ENCODE measurements around the gene ATP1B3. TPM values are rescaled to one million over a fixed set of nuclear protein-coding genes. Genes with fewer than 3 reads are reported as not detected.

The ATP1B3 gene
- total and polyA plus RNA-seq, 10 of the 15 experiments (the other 5 are each of a cell fraction or from before 2014, with no cell fraction given) = 41.4 to 200 (median 94.0) TPM

DNA sequence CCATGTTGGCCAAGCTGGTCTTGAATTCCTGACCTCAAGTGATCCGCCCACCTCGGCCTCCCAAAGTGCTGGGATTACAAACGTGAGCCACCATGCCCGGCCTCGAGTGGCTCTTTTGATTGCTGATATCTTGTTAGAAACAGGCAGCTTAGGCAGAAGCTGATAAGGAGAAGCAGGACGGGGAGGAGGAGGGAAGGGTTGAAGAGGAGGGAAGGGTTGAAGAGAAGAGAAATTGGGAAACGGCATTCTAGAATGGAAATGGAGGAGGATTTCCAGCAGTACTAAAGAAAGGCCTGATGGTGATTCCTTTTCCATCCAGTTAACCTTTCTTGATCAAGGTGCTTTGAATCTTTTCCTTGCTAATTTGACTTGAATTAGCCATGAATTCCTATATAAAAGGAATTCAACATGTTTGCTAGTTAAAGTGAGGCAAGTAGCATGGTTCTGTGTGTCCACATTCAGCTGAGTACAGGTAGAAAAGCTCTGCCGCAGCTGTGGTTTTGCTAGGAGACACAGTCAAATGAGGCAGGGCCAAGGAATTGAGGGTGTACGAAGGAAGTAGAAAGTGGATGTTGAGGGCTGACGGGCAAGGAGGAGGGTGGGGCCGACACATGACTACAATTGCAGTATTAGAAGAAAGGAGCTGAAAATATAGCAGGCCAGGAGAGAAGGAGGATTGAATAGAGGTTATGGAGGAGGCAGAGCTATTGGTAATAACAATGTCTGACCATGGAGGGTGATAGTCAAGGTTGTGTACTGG, 27.2 kb upstream of the ATP1B3 start (continued):
- TF ChIP-seq TBL1XR1 (IDR thresholded peaks at IDR 0.05; ENCODE audit: low read depth, low read length) (no peak), SIN3A (IDR thresholded peaks at IDR 0.05; ENCODE audit: low read depth, low read length) (no peak)
- TF ChIP-seq, protein P1, sequence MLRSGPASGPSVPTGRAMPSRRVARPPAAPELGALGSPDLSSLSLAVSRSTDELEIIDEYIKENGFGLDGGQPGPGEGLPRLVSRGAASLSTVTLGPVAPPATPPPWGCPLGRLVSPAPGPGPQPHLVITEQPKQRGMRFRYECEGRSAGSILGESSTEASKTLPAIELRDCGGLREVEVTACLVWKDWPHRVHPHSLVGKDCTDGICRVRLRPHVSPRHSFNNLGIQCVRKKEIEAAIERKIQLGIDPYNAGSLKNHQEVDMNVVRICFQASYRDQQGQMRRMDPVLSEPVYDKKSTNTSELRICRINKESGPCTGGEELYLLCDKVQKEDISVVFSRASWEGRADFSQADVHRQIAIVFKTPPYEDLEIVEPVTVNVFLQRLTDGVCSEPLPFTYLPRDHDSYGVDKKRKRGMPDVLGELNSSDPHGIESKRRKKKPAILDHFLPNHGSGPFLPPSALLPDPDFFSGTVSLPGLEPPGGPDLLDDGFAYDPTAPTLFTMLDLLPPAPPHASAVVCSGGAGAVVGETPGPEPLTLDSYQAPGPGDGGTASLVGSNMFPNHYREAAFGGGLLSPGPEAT (IDR thresholded peaks at IDR 0.05; ENCODE audit: low read depth) = no peak
- TF ChIP-seq, protein P2, sequence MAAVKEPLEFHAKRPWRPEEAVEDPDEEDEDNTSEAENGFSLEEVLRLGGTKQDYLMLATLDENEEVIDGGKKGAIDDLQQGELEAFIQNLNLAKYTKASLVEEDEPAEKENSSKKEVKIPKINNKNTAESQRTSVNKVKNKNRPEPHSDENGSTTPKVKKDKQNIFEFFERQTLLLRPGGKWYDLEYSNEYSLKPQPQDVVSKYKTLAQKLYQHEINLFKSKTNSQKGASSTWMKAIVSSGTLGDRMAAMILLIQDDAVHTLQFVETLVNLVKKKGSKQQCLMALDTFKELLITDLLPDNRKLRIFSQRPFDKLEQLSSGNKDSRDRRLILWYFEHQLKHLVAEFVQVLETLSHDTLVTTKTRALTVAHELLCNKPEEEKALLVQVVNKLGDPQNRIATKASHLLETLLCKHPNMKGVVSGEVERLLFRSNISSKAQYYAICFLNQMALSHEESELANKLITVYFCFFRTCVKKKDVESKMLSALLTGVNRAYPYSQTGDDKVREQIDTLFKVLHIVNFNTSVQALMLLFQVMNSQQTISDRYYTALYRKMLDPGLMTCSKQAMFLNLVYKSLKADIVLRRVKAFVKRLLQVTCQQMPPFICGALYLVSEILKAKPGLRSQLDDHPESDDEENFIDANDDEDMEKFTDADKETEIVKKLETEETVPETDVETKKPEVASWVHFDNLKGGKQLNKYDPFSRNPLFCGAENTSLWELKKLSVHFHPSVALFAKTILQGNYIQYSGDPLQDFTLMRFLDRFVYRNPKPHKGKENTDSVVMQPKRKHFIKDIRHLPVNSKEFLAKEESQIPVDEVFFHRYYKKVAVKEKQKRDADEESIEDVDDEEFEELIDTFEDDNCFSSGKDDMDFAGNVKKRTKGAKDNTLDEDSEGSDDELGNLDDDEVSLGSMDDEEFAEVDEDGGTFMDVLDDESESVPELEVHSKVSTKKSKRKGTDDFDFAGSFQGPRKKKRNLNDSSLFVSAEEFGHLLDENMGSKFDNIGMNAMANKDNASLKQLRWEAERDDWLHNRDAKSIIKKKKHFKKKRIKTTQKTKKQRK (IDR thresholded peaks at IDR 0.05; ENCODE audit: low read depth, low read length) = no peak

DNA sequence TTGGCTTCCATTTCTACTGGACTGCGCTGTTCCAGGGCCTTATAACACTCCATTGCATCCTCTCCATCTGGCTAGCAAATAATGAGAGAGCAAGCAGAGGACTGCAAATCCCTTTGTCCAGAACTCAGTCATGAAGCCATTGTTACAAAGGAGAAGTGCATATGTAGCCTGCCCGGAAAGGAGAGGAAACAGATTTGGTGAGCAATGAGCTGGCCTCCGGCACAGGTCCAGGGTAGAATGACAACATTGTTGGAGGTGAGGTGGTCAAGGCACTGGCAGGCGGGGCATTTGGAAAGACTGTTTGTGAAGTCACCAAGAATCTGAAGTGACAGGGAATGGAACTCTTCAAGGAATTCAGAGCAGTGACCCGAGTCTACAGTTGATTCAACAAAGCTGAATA, 25.0 kb upstream of the ATP1B3 start:
- no peak for TF ChIP-seq NR2F1 (conservative IDR thresholded peaks at IDR 0.05)
- no peak for ATAC-seq
- H3K4me3 ChIP-seq = no peak overlapping the region
- H3K4me1 ChIP-seq (ENCODE audit: control insufficient read depth, insufficient read depth, low read length) = no peaks in the 10 kb centered on the region
- no TSS peak for BruUV-seq (replicated peaks)
- no peaks in the 10 kb centered on the region for H3K79me2 ChIP-seq (ENCODE audit: control insufficient read depth, insufficient read depth, low read length)
- H3K4me2 ChIP-seq (ENCODE audit: control insufficient read depth, insufficient read depth) = no peak overlapping the region
- ChIA-PET SMC1A (ENCODE audit: uncharacterized antibody, unreplicated experiment) (interaction anchor here (0.8 kb wide), 1 partner anchor 27 kb away, joined by 3 read pairs; no protein-coding TSS in a partner anchor), RAD21 (ENCODE audit: unreplicated experiment) (interaction anchor here (0.6 kb wide), 1 partner anchor 113 kb away, joined by 3 read pairs; the partner anchor contains the start of gene RNF7), POLR2A (interaction anchor here (0.9 kb wide), 1 partner anchor 97 kb away, joined by 3 read pairs; no protein-coding TSS in a partner anchor), CTCF (no interaction called here)
- WGBS (ENCODE audit: insufficient coverage, insufficient replicate concordance, low lambda C conversion rate, missing lambda C conversion rate) = 56% methylated on average over 5 of the region's 5 CpGs
- no peak overlapping the region for H3K9ac ChIP-seq (ENCODE audit: control insufficient read depth, insufficient read depth, low read length)
- H3K27me3 ChIP-seq (replicated peaks in 1 of 2; ENCODE audit: control insufficient read depth in 2 of 2, insufficient read depth in 2 of 2, low read length in 1 of 2) = peaks cover 0 to 4% of the 10 kb centered on the region in 2 experiments; a peak in 1 of 4 replicates
- no peaks in the 10 kb centered on the region for H4K20me1 ChIP-seq (ENCODE audit: control insufficient read depth, insufficient read depth)
- H2AFZ ChIP-seq (ENCODE audit: control insufficient read depth, low read depth, low read length) = no peak overlapping the region
- no peak for DNase-seq (ENCODE audit: low read depth, low spot score)
- H3K9me3 ChIP-seq (replicated peaks; ENCODE audit: control insufficient read depth, insufficient read depth, low read length) = no peaks in the 10 kb centered on the region
- intact Hi-C loops (cut with micrococcal nuclease; ENCODE audit: unreplicated experiment) (no loop called here), in situ Hi-C loops (cut with MboI) (no loop called here)
- H3K36me3 ChIP-seq (ENCODE audit: control insufficient read depth in 2 of 2, insufficient read depth in 2 of 2, low read length in 1 of 2) = no peaks in the 10 kb centered on the region
- FAIRE-seq = no peak
- H3K27ac ChIP-seq (ENCODE audit: control insufficient read depth, insufficient read depth) = no peak overlapping the region

Data from GM12878 (cell line).